ENCODE measurements around the gene DBN1. TPM values are rescaled to one million over a fixed set of nuclear protein-coding genes. Genes with fewer than 3 reads are reported as not detected.

DBN1 gene
- total RNA-seq, 1 experiment from 2014 or later: 195 TPM

- intact Hi-C loops (cut with micrococcal nuclease; ENCODE audit: unreplicated experiment): no loop called here
- H3K27me3 ChIP-seq (ENCODE audit: control insufficient read depth, insufficient read depth, low read length): no peaks in the 10 kb centered on the region
- no peak overlapping the region for H3K4me3 ChIP-seq (ENCODE audit: low read depth in 2 of 2, low read length in 2 of 2)
- in situ Hi-C loops (cut with HindIII; ENCODE audit: low pct_unique_long_range_greater_than_20kb, low sequenced_read_pairs): no loop called here
- CTCF ChIA-PET: no interaction called here
- POLR2A ChIA-PET: no interaction called here
- no peaks in the 10 kb centered on the region for H3K9me3 ChIP-seq (ENCODE audit: control insufficient read depth, insufficient read depth, low read depth, low read length)
- no TSS peak for BruUV-seq (replicated peaks)
- ATAC-seq (no peak), DNase-seq (ENCODE audit: low read depth, low spot score) (no peak)
- TF ChIP-seq REST (IDR thresholded peaks at IDR 0.05; ENCODE audit: insufficient read depth in 1 of 2, low read depth in 2 of 2, low read length in 1 of 2) (no peak), CTCF (IDR thresholded peaks at IDR 0.05) (no peak)
- no peaks in the 10 kb centered on the region; the same call in 1 of the 2 replicates for H3K36me3 ChIP-seq (ENCODE audit: control insufficient read depth, insufficient read depth, low read length)
- no peaks in the 10 kb centered on the region for H3K4me1 ChIP-seq (ENCODE audit: control insufficient read depth, insufficient read depth, low read length)
- no peak overlapping the region for H3K27ac ChIP-seq (ENCODE audit: low read length)
These were observed 39.7 kb downstream of the DBN1 start for GRCh38 chr5:177433658-177434217.

GRCh38 chr5:177432839-177433657, 40.4 kb downstream of the DBN1 start:
- Histone ChIP-seq H3K27me3 (ENCODE audit: control insufficient read depth, insufficient read depth, low read length) (no peaks in the 10 kb centered on the region), H3K36me3 (ENCODE audit: control insufficient read depth, insufficient read depth, low read length) (no peaks in the 10 kb centered on the region; the same call in 1 of the 2 replicates), H3K4me3 (ENCODE audit: low read depth in 2 of 2, low read length in 2 of 2) (no peak overlapping the region), H3K27ac (ENCODE audit: low read length) (no peak overlapping the region), H3K9me3 (ENCODE audit: control insufficient read depth, insufficient read depth, low read depth, low read length) (no peaks in the 10 kb centered on the region), H3K4me1 (ENCODE audit: control insufficient read depth, insufficient read depth, low read length) (peaks cover 1% of the 10 kb centered on the region; the same call in 1 of the 2 replicates)
- intact Hi-C loops (cut with micrococcal nuclease; ENCODE audit: unreplicated experiment): no loop called here
- CTCF ChIA-PET: no interaction called here
- DNase-seq (ENCODE audit: low read depth, low spot score) (no peak), ATAC-seq (no peak)
- TF ChIP-seq SIN3A (IDR thresholded peaks at IDR 0.05; ENCODE audit: borderline replicate concordance, insufficient read depth, low read depth, low read length): no peak
- no peak for TF ChIP-seq TCF7L2 (IDR thresholded peaks at IDR 0.05; ENCODE audit: low read depth, low read length)
- TF ChIP-seq CTCF (IDR thresholded peaks at IDR 0.05): no peak
- no peak for TF ChIP-seq REST (IDR thresholded peaks at IDR 0.05; ENCODE audit: insufficient read depth in 1 of 2, low read depth in 2 of 2, low read length in 1 of 2)
- TF ChIP-seq POLR2AphosphoS5 (IDR thresholded peaks at IDR 0.05; ENCODE audit: low read depth, low read length): no peak
- BruUV-seq (replicated peaks): no TSS peak
- in situ Hi-C loops (cut with HindIII; ENCODE audit: low pct_unique_long_range_greater_than_20kb, low sequenced_read_pairs): no loop called here
- POLR2A ChIA-PET: no interaction called here
